MG63 (cell line): ENCODE data around the gene ZNF586. TPM values are rescaled to one million over a fixed set of nuclear protein-coding genes. Genes with fewer than 3 reads are reported as not detected.
"Not testable (repeated sequence)": the region's sequence is repeated elsewhere in the genome, so short reads cannot be mapped to it uniquely, and the experiment has no call there.

Experiments
- DNase-seq: peaks from one replicate; pipeline ENCODE4 v3.0.0-alpha.2; 2020
- H3K27me3 ChIP-seq: fragments of 250-450 bp; sonication (Bioruptor Pico); 2 replicates; pipeline ENCODE4 v1.5.1; 2020; ENCODE audit warnings: mild to moderate bottlenecking, moderate library complexity
- H3K36me3 ChIP-seq: fragments of 250-450 bp; sonication (Bioruptor Pico); 2 replicates; pipeline ENCODE4 v1.5.1; 2020; ENCODE audit warnings: mild to moderate bottlenecking, moderate library complexity
- H3K4me3 ChIP-seq: fragments of 250-450 bp; sonication (Bioruptor Pico); 2 replicates; pipeline ENCODE4 v1.5.1; 2020; ENCODE audit warnings: mild to moderate bottlenecking, moderate library complexity
- H3K9me3 ChIP-seq: fragments of 250-450 bp; sonication (Bioruptor Pico); 2 replicates; pipeline ENCODE4 v1.5.1; 2020; ENCODE audit warnings: mild to moderate bottlenecking, moderate library complexity
- total RNA-seq: library from RNA; depleted of rRNA; stranded (reverse); fragments of >200 nt; shearing (Covaris generic); gene quantifications from 2 replicates; pipeline ENCODE4 v1.2.3, GENCODE V29; 2014; ENCODE audit warnings: low replicate concordance

Gene ZNF586
- total RNA-seq, 1 experiment from 2014 or later, result 5.7 TPM

DNA sequence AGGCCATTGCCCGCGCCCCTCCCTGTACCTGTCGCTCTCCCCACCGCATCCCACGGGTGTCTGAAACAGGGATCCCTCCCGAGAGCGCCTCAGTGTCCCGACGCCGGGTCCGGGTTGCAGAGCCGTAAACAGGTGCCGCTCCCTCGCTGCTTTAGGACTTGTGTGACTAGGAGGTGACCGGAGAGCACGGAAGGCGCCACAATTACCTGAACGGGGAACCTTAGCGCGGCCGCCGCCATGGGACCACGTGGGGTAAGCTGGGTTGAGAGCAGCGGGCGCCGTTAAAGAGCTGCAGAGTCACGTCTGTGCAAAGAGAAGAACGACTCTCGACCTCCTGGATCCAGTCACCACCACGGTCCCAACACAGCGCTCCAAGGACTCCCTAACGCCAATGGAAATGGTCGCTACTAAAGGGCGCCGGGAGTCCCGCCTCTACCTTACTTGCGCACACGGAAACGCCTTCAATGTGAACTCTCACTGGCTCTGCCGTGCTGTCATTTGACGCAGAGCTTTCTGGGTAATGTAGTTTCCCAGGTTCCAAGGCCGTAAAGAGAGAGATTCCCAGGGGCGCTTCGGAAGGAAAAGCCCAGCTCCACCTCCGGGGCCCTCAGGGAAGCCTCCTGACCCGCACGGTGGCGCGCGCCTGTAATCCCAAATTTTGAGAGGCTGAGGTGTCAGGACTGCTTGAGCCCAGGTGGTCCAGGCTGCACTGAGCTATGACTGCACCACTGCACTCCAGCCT, 45.2 kb downstream of the ZNF586 start, which contains the start of gene ZNF552:
Gene ZNF552 (minus strand): TSS at position 409 of the 742 bp plus-strand sequence. CDS start 170 bp downstream, at position 239.
- Histone ChIP-seq H3K4me3 (peak within 1 kb of the TSS; percentile 72), H3K27me3 (no peaks in the 10 kb centered on the region), H3K36me3 (peaks cover 20% of the 10 kb centered on the region), H3K9me3 (no peaks in the 10 kb centered on the region)
- peak; percentile 86 for DNase-seq

DNA sequence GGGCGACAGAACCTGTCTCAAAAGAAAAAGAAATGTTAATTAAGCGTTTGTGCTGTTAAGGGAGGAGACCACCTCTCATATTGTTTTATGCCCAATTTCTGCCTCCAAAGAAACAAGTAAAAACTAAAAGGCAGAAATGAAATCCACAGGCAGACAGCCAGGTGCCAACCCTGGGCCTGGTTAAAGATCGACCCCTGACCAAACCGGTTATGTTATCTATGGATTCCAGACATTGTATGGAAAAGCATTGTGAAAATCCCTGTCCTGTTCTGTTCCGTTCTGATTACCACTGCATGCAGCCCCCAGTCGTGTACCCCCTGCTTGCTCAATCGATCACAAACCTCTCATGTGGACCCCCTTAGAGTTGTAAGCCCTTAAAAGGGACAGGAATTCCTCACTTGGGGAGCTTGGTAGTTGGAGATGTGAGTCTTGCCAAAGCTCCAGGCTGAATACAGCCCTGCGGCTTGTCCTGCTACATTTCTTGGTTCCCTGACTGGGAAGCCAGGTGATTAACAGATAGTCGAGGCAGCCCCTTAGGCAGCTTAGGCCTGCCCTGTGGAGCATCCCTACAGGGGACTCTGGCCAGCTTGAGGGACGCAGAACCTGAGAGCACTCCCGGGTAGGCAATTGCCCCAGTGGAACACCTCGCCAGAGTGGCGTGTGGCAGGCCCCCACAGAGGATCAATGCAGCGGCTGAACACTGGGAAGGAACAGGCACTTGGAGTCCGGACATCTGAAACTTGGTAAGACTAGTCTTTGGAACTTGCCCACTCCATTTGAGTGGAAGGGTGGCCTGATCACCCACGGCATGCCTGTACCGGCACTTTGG, 46.0 kb downstream of the ZNF586 start:
- no peak for DNase-seq
- H3K4me3 ChIP-seq, result no peak overlapping the region
- no peaks in the 10 kb centered on the region for H3K9me3 ChIP-seq
- no peaks in the 10 kb centered on the region for H3K27me3 ChIP-seq
- H3K36me3 ChIP-seq, result peaks cover 18% of the 10 kb centered on the region

DNA sequence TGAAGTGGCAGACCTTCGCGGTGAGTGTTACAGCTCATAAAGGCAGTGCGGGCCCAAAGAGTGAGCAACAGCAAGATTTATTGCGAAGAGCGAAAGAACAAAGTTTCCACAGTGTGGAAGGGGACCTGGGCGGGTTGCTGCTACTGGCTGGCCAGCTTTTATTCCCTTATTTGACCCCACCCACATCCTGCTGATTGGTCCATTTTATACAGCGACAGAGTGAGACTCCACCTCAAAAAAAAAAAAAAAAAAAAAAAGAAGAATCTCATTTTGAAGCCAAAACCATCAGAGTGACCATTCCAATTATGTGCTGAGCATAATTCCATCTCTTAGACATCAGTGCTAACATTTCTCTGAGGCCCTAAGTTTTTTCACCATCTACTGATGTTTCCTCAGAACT, 47.2 kb downstream of the ZNF586 start:
- Histone ChIP-seq H3K9me3 (no peaks in the 10 kb centered on the region; the same call in 1 of the 2 replicates), H3K27me3 (no peaks in the 10 kb centered on the region), H3K4me3 (no peak overlapping the region), H3K36me3 (peaks cover 25% of the 10 kb centered on the region)
- DNase-seq, result no peak

DNA sequence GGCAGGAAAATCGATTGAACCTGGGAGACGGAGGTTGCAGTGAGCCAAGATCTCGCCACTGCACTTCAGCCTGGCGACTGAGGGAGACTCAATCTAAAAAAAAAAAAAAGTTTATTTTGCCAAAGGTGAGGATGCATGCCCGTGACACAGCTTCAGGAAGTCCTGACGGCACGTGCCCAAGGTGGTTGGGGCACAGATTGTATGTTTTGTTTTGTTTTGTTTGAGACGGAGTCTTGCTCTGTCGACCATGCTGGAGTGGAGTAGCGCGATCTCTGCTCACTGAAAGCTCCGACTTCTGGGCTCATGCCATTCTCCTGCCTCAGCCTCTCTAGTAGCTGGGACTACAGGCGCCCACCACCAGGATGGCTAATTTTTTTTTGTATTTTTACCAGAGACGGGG, 48.5 kb downstream of the ZNF586 start:
- H3K36me3 ChIP-seq, result peaks cover 30% of the 10 kb centered on the region
- no peaks in the 10 kb centered on the region for H3K27me3 ChIP-seq
- H3K9me3 ChIP-seq, result no peaks in the 10 kb centered on the region; the same call in 1 of the 2 replicates
- no peak overlapping the region for H3K4me3 ChIP-seq
- DNase-seq, result no peak

DNA sequence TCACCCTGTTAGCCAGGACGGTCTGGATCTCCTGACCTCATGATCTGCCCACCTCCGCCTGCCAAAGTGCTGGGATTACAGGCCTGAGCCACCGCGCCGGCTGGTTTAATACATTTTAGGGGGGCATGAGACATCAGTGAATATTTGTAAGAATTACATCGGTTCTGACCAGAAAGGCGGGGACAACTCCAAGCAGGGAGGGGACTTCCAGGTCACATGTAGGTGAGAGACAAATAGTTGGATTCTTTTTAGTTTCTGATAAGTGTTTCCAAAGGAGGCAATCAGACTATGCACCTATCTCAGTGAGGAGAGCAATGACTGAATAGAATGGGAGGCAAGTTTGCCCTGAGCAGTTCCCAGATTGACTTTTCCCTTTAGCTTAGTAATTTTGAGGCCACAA, 48.9 kb downstream of the ZNF586 start:
- H3K9me3 ChIP-seq, result no peaks in the 10 kb centered on the region; the same call in 1 of the 2 replicates
- DNase-seq, result no peak
- H3K36me3 ChIP-seq, result peaks cover 33% of the 10 kb centered on the region
- no peak overlapping the region for H3K4me3 ChIP-seq
- no peaks in the 10 kb centered on the region for H3K27me3 ChIP-seq

DNA sequence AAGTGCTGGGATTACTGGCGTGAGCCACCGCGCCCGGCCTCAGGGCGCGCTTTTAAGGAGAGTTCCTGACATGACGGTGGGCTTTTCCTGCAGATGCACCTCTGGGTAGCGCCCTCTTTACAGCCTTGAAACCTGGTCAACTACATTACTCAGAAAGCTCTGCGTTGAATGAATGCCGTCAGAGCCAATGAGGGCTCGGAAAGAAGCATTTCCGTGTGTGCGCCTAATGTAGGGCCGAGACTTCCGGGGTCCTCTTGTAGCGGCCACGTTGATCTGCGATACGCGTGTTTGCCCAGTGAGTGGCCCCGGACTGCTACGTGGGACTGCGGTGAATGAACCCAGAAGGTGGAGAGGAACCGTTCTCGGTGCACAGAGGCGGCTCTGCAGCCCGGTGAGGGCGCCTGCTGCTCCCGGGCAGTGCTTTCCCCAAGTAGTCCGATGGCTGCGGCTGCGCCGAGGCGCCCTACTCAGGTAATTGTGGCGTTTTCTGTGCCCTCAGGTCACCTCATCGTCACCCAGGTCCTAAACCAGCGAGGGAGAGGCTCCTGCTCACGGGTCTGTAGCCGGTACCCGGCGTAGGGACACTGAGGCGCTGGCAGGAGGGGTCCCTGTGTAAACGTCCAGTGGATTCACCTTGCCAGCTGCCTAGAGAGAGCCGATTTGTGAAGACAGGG, 50.1 kb downstream of the ZNF586 start:
- peak overlapping the region; percentile 81 for H3K4me3 ChIP-seq
- H3K9me3 ChIP-seq, result no peaks in the 10 kb centered on the region; the same call in 1 of the 2 replicates
- DNase-seq, result peak; percentile 92
- H3K27me3 ChIP-seq, result no peaks in the 10 kb centered on the region
- H3K36me3 ChIP-seq, result peaks cover 44% of the 10 kb centered on the region

DNA sequence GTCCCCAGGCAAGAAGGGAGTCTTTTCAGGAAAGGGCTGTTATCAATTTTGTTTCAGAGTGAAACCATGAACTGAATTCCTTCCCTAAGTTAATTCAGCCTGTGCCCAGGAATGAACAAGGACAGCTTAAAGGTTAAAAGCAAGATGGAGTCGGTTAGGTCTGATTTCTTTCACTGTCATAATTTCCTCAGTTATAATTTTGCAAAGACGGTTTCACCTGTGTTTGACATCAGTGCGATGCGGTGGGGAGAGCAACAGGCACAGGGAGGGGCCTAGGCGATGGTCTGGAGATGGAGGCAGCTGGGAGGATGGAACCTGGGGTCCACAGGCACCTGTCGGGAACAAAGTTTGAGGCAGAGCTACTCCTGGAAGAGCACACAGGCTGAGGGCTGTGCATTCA, 51.1 kb downstream of the ZNF586 start:
- Histone ChIP-seq H3K9me3 (no peaks in the 10 kb centered on the region; the same call in 1 of the 2 replicates), H3K4me3 (peak overlapping the region; percentile 81), H3K27me3 (no peaks in the 10 kb centered on the region), H3K36me3 (peaks cover 53% of the 10 kb centered on the region)
- DNase-seq, result no peak

DNA sequence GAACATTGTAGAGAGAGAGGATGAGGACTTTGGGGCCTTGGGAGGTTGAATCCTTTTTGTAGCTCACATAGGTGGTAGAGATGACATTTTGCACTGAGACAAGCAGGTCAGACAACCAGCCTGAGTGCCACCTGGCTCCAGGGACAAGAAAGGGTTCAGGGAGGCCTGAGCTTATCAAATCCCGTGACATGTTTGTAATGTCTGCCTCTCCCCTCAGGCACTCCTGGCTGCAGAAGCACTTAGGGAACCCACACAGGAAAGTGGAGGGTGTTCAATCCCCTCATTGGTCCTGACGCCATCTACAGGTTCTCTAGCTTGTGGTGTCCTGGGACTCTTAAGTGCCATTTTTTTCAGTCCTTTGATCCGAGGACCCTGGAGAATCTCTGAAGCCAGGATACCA, 51.6 kb downstream of the ZNF586 start:
- not testable (repeated sequence) for H3K9me3 ChIP-seq, H3K27me3 ChIP-seq, DNase-seq
- peak overlapping the region; percentile 81 for H3K4me3 ChIP-seq
- peaks cover 58% of the 10 kb centered on the region for H3K36me3 ChIP-seq

DNA sequence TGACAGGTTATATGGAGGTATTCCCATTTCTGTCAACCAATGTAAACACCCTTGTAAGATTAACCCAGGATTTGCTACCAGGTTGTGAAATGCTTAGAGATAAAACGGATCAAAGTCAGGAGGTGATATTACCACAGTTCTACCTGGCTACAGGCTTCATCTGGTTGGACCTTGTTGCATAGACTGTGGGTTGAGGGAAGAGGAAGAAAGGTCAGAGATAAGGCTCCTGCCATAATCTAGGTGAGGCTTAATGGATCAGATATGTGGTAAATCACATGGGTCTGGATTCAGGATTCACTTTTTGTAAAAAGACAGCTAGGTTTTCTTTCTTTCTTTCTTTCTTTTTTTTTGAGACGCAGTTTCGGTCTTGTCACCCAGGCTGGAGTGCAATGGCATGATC, 52.0 kb downstream of the ZNF586 start:
- not testable (repeated sequence) for H3K27me3 ChIP-seq, H3K9me3 ChIP-seq, H3K4me3 ChIP-seq, DNase-seq
- peaks cover 62% of the 10 kb centered on the region for H3K36me3 ChIP-seq

DNA sequence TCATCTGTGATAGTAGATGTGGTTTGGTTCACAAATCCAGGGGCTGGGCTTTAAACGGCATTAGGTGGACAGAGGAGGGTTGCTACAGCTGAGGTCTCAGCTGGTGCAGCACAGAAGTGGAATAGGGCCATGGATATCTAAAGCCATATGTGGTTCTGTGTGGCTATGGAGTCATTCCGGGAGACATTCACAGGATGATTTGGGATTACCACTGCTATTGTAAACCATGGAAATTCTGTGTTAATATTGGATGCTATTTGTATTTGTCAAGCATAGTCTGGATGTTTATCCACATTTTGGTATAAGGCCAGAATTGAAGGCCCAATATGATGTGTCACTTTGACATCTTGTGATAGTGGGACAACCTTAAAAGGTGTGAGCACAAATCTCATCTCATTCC, 53.7 kb downstream of the ZNF586 start:
- not testable (repeated sequence) for DNase-seq, H3K4me3 ChIP-seq, H3K27me3 ChIP-seq, H3K9me3 ChIP-seq
- H3K36me3 ChIP-seq, result peaks cover 78% of the 10 kb centered on the region

DNA sequence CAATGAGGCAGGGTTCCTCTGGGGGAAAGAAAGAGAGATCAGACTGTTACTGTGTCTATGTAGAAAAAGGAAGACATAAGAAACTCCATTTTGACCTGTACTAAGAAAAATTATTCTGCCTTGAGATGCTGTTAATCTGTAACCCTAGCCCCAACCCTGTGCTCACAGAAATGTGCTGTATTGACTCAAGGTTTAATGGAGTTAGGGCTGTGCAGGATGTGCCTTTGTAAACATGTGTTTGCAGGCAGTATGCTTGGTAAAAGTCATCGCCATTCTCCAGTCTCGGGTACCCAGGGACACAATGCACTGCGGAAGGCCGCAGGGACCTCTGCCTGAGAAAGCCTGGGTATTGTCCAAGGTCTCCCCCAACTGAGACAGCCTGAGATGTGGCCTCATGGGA, 54.1 kb downstream of the ZNF586 start:
- DNase-seq, H3K9me3 ChIP-seq: not testable (repeated sequence)
- peaks cover 83% of the 10 kb centered on the region for H3K36me3 ChIP-seq

DNA sequence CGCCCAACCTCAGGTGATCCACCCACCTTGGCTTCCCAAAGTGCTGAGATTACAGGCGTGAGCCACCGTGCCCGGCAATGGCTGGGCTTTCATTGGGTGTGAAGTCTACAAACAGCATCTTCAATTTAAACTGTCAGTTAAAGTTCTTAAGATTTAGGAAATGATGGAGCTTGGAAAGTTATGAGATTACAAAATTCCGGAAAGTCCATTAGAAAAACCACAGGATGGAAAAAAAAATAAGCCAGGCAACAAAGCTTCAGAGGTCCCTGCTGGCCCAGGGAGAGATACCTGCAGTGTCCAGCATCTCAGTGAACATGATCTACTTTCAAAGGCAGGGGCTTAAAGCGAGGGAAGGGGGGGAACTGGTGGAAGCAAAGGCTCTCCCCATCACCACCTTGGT, 56.0 kb downstream of the ZNF586 start:
- no peak overlapping the region for H3K4me3 ChIP-seq
- DNase-seq, result no peak
- no peaks in the 10 kb centered on the region; the same call in 1 of the 2 replicates for H3K9me3 ChIP-seq

More for the DNA sequence above, 54.1 kb downstream of the ZNF586 start:
- H3K4me3 ChIP-seq, H3K27me3 ChIP-seq: not testable (repeated sequence)

DNA sequence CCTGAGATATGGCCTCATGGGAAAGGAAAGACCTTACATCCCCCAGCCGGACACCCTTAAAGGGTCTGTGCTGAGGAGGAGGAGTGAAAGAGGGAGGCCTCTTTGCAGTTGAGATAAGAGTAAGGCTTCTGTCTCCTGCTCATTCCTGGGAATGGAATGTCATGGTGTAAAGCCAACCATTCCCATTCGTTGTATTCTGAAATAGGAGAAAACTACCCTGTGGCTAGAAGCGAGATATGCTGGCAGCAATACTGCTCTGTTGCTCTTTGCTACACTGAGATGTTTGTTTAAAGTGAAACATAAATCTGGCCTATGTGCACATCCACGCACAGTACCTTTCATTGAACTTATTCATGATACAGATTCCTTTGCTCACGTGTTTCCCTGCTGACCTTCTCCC, 59.8 kb downstream of the ZNF586 start:
- Histone ChIP-seq H3K9me3 (no peaks in the 10 kb centered on the region), H3K27me3 (no peaks in the 10 kb centered on the region), H3K36me3 (peaks cover 75% of the 10 kb centered on the region), H3K4me3 (no peak overlapping the region)
- no peak for DNase-seq

More for the DNA sequence above, 56.0 kb downstream of the ZNF586 start:
- peaks cover 96% of the 10 kb centered on the region for H3K36me3 ChIP-seq
- no peaks in the 10 kb centered on the region for H3K27me3 ChIP-seq

DNA sequence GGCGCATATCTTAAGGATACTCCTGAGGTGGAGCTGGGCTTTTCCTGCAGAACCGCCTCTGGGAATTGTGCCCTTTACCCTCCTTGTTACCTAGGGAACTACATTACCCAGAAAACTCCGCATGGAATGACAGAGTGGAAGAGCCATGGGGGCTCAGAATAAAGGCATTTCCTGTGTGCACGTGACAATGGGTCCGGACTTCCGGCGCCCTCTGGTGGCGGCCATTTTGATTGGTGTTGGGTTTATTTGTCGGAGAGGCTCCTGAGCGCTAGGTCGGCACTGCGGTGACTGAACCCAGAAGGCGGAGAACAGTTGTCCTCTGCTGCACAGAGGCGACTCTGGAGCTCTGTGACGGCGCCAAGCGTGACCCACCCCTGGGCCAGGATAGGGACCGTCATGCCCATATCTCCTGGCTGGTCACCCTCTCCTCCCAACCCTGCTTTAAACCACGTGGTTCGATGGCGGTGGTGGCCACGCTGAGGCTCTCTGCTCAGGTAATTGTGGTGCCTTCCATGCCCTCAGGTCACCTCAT, 60.7 kb downstream of the ZNF586 start, which contains the start of gene ZNF587B:
Gene ZNF587B (plus strand): TSS at position 229 of the 532 bp plus-strand sequence. CDS start 230 bp downstream, at position 459.
- H3K36me3 ChIP-seq, result peaks cover 68% of the 10 kb centered on the region
- H3K4me3 ChIP-seq, result no peak within 1 kb of the TSS
- H3K27me3 ChIP-seq, result no peaks in the 10 kb centered on the region
- peak; percentile 17 for DNase-seq
- no peaks in the 10 kb centered on the region for H3K9me3 ChIP-seq
